ENCODE results near the gene AP1M1. TPM values are rescaled to one million over a fixed set of nuclear protein-coding genes. Genes with fewer than 3 reads are reported as not detected.
A peak's percentile ranks its signal among the peaks of the same experiment; 100 is the strongest.

Gene AP1M1
- 27.5 and 52.8 TPM in 2 replicates for total RNA-seq (2021)
- percentile 53 among the genes with signal in this experiment for Bru-seq, nascent RNA
- percentile 55 among the genes with signal in this experiment for BruChase-seq, experiment 1, labeled RNA remaining after a 2-hour chase
- percentile 69 among the genes with signal in this experiment for BruChase-seq, experiment 2, labeled RNA remaining after a 6-hour chase
- long read RNA-seq, full-length matches to known transcripts = 67 of 72 reads
- long read RNA-seq, partial matches to known transcripts = 1 of 72 reads
- long read RNA-seq, other reads (novel, unspliced or antisense) = 4 of 72 reads

- Histone ChIP-seq H3K9me3 (ENCODE audit: insufficient read depth, low read depth) (no peaks in the 10 kb centered on the region), H4K20me1 (ENCODE audit: insufficient read depth) (0 out of 2 replicates have a peak, but pooled peaks cover 7% of the 10 kb centered on the region), H3F3A (ENCODE audit: insufficient read depth, low read depth) (peaks cover 21% of the 10 kb centered on the region; the same call in 1 of the 2 replicates), H3K27me3 (ENCODE audit: insufficient read depth, low read depth) (no peaks in the 10 kb centered on the region), H3K4me2 (peak within 1 kb of the TSS; percentile 89), H3K79me2 (ENCODE audit: low read depth) (peaks cover 22% of the 10 kb centered on the region), H3K4me3 (peak within 1 kb of the TSS; percentile 77), H3K36me3 (ENCODE audit: low read depth) (no peaks in the 10 kb centered on the region; the same call in 1 of the 2 replicates), H2AFZ (peak within 1 kb of the TSS; percentile 89), H3K4me1 (replicated peaks; ENCODE audit: insufficient read depth) (peaks cover 25% of the 10 kb centered on the region), H3K9me2 (ENCODE audit: insufficient read depth) (no peaks in the 10 kb centered on the region), H3K27ac (peak within 1 kb of the TSS; percentile 52)
- intact Hi-C loops (cut with micrococcal nuclease; ENCODE audit: unreplicated experiment) = no loop called here
- no peak for TF ChIP-seq EZH2 (IDR thresholded peaks at IDR 0.05; ENCODE audit: low read depth)
- no peak for TF ChIP-seq CTCF (conservative IDR thresholded peaks at IDR 0.05)
- BruUV-seq (replicated peaks) = no TSS peak
- CTCF ChIA-PET = interaction anchor here (0.5 to 1.4 kb wide), 2 partner anchors 13 to 16 kb away, joined by 3 to 8 read pairs; partner anchors contain the start of gene FAM32A
- POLR2A ChIA-PET (ENCODE audit: unreplicated experiment) = interaction anchor here (0.5 to 1.2 kb wide), 6 partner anchors 12 to 1111 kb away, joined by 3 to 20 read pairs (median 4); partner anchors contain the start of gene FAM32A
- DNase-seq = peak; percentile 95 to 99
Observed at GRCh38 chr19:16197622-16198369, at the start of gene AP1M1. AP1M1 (plus strand) TSS chr19:16197911; CDS start chr19:16198027, 116 bp downstream.

- TF ChIP-seq EZH2 (IDR thresholded peaks at IDR 0.05; ENCODE audit: low read depth) (no peak), CTCF (conservative IDR thresholded peaks at IDR 0.05) (no peak)
- H3K27ac ChIP-seq = no peak overlapping the region
- H3F3A ChIP-seq (ENCODE audit: insufficient read depth, low read depth) = peaks cover 42% of the 10 kb centered on the region; the same call in 1 of the 2 replicates
- H3K79me2 ChIP-seq (ENCODE audit: low read depth) = no peaks in the 10 kb centered on the region
- BruUV-seq (replicated peaks) = no TSS peak
- no peak overlapping the region for H3K4me3 ChIP-seq
- no peaks in the 10 kb centered on the region for H3K9me3 ChIP-seq (ENCODE audit: insufficient read depth, low read depth)
- H3K9me2 ChIP-seq (ENCODE audit: insufficient read depth) = no peaks in the 10 kb centered on the region
- intact Hi-C loops (cut with micrococcal nuclease; ENCODE audit: unreplicated experiment) = no loop called here
- DNase-seq = no peak
- H3K4me1 ChIP-seq (replicated peaks; ENCODE audit: insufficient read depth) = peaks cover 14% of the 10 kb centered on the region
- POLR2A ChIA-PET (ENCODE audit: unreplicated experiment) = no interaction called here
- no peaks in the 10 kb centered on the region for H3K36me3 ChIP-seq (ENCODE audit: low read depth)
- H3K4me2 ChIP-seq = no peak overlapping the region
- no peaks in the 10 kb centered on the region for H4K20me1 ChIP-seq (ENCODE audit: insufficient read depth)
- H2AFZ ChIP-seq = no peak overlapping the region
- H3K27me3 ChIP-seq (ENCODE audit: insufficient read depth, low read depth) = no peaks in the 10 kb centered on the region
- CTCF ChIA-PET = no interaction called here
Observed at GRCh38 chr19:16148443-16149229, 49.1 kb upstream of the AP1M1 start.

Data from PC-9 (cell line).